Liver (tissue), 9 donors: ENCODE results near the gene CFAP74. TPM values are rescaled to one million over a fixed set of nuclear protein-coding genes. Genes with fewer than 3 reads are reported as not detected.
A peak's percentile ranks its signal among the peaks of the same experiment; 100 is the strongest.

Source experiments
- DNase-seq: peaks from one replicate; pipeline ENCODE4 v3.0.0-alpha.2; 2017; ENCODE audit warnings: low spot score
- H3K27ac ChIP-seq, 2 donors: one replicate each; pipeline ENCODE4 v1.7.0; 2013; ENCODE audit warnings: inconsistent platforms in 2 of 2, low read length in 2 of 2, control low read depth in 1 of 2, low read depth in 1 of 2, mild to moderate bottlenecking in 1 of 2
- H3K27me3 ChIP-seq, 4 donors: one replicate each; pipeline versions ENCODE4 v1.6.1 to v1.7.0; 2013; ENCODE audit warnings: low read length in 3 of 4, inconsistent platforms in 1 of 4, mild to moderate bottlenecking in 1 of 4, moderate library complexity in 1 of 4; ENCODE audit not compliant: control insufficient read depth in 4 of 4, insufficient read depth in 4 of 4
- H3K36me3 ChIP-seq, 4 donors: one replicate each; pipeline versions ENCODE4 v1.6.1 to v1.7.0; 2013; ENCODE audit warnings: low read length in 3 of 4, mild to moderate bottlenecking in 3 of 4, low read depth in 1 of 4, moderate library complexity in 1 of 4; ENCODE audit not compliant: control insufficient read depth in 4 of 4, insufficient read depth in 3 of 4
- H3K4me1 ChIP-seq, 4 donors: one replicate each; pipeline versions ENCODE4 v1.6.1 to v1.7.0; 2013; ENCODE audit warnings: low read length in 3 of 4, mild to moderate bottlenecking in 3 of 4, moderate library complexity in 1 of 4; ENCODE audit not compliant: control insufficient read depth in 4 of 4, insufficient read depth in 4 of 4
- H3K4me3 ChIP-seq, 3 donors: one replicate each; pipeline versions ENCODE4 v1.6.1 to v1.7.0; 2013; ENCODE audit warnings: low read length in 3 of 3, control low read depth in 1 of 3, low read depth in 1 of 3, mild to moderate bottlenecking in 1 of 3
- H3K9ac ChIP-seq, 2 donors: one replicate each; pipeline ENCODE4 v1.7.0; 2013; ENCODE audit warnings: low read length in 2 of 2, mild to moderate bottlenecking in 2 of 2, moderate library complexity in 2 of 2, control low read depth in 1 of 2, low read depth in 1 of 2
- H3K9me3 ChIP-seq, 4 donors: one replicate each; pipeline versions ENCODE4 v1.6.1 to v1.7.0; 2013; ENCODE audit warnings: low read length in 3 of 4; ENCODE audit not compliant: control insufficient read depth in 4 of 4
- EGR1 ChIP-seq, 2 donors: IDR thresholded peaks; 2 replicates each; pipeline ENCODE4 v1.6.1; 2016 to 2018; ENCODE audit warnings: antibody characterized with exemption in 2 of 2, low read depth in 2 of 2
- FOXA1 ChIP-seq: IDR thresholded peaks from 2 replicates; pipeline ENCODE4 v1.6.1; 2016; ENCODE audit warnings: antibody characterized with exemption
- FOXA2 ChIP-seq: IDR thresholded peaks from 2 replicates; pipeline ENCODE4 v1.6.1; 2016; ENCODE audit warnings: antibody characterized with exemption
- GABPA ChIP-seq, 2 donors: IDR thresholded peaks in 1 of 2; conservative IDR thresholded peaks in 1 of 2; 2 replicates each; pipeline ENCODE4 v1.6.1; 2016; ENCODE audit warnings: antibody characterized with exemption in 2 of 2, mild to moderate bottlenecking in 1 of 2, moderate library complexity in 1 of 2
- HNF4A ChIP-seq, 2 donors: conservative IDR thresholded peaks; 2 replicates each; pipeline ENCODE4 v1.6.1; 2016; ENCODE audit warnings: antibody characterized with exemption in 2 of 2, mild to moderate bottlenecking in 2 of 2
- HNF4G ChIP-seq: IDR thresholded peaks from 2 replicates; pipeline ENCODE4 v1.6.1; 2016; ENCODE audit warnings: antibody characterized with exemption
- JUND ChIP-seq, 2 donors: IDR thresholded peaks; 2 replicates each; pipeline ENCODE4 v1.6.1; 2016; ENCODE audit warnings: antibody characterized with exemption in 2 of 2
- NR2F2 ChIP-seq: IDR thresholded peaks from 2 replicates; pipeline ENCODE4 v1.6.1; 2016; ENCODE audit warnings: antibody characterized with exemption
- RAD21 ChIP-seq, 2 donors: IDR thresholded peaks; 2 replicates each; pipeline ENCODE4 v1.6.1; 2016; ENCODE audit warnings: antibody characterized with exemption in 2 of 2, mild to moderate bottlenecking in 2 of 2
- RXRA ChIP-seq, 2 donors: IDR thresholded peaks; 2 replicates each; pipeline ENCODE4 v1.6.1; 2017 to 2018; ENCODE audit warnings: antibody characterized with exemption in 2 of 2, mild to moderate bottlenecking in 1 of 2
- SP1 ChIP-seq: IDR thresholded peaks from 2 replicates; pipeline ENCODE4 v1.6.1; 2018; ENCODE audit warnings: antibody characterized with exemption, mild to moderate bottlenecking
- TAF1 ChIP-seq: conservative IDR thresholded peaks from 2 replicates; pipeline ENCODE4 v1.6.1; 2016; ENCODE audit warnings: antibody characterized with exemption, mild to moderate bottlenecking
- YY1 ChIP-seq: IDR thresholded peaks from 2 replicates; pipeline ENCODE4 v1.6.1; 2016; ENCODE audit warnings: antibody characterized with exemption, mild to moderate bottlenecking
- WGBS: extraction: QIAGEN DNeasy Blood & Tissue Kit; methylation state at CpG from one replicate; pipeline ENCODE4 v1.1.7; 2013; 5-methylcytosine and 5-hydroxymethylcytosine counted together
- polyA plus RNA-seq, 2 donors: library from polyadenylated mRNA; stranded (reverse) in 1 of 2; unstranded in 1 of 2; fragments of 200-250 nt in 1 of 2; fragments of >200 nt in 1 of 2; fragmentation: Nextera tagmentation in 1 of 2; extraction: Ambion mirVana in 1 of 2; gene quantifications; one replicate each; pipeline versions ENCODE4 v1.2.1 to v1.2.3, GENCODE V29; 2013 to 2015
- total RNA-seq, 2 donors: library from RNA; depleted of rRNA; stranded (reverse); fragments of >200 nt; gene quantifications; one replicate each; pipeline ENCODE4 v1.2.3, GENCODE V29; 2014
- TF ChIP-seq, protein P1 (sequence below): IDR thresholded peaks from 2 replicates; pipeline ENCODE4 v1.6.1; 2016; ENCODE audit warnings: antibody characterized with exemption
- TF ChIP-seq, protein P2 (sequence below): IDR thresholded peaks from 2 replicates; pipeline ENCODE4 v1.6.1; 2016; ENCODE audit warnings: antibody characterized with exemption
- TF ChIP-seq, protein P3 (sequence below): fragments of 150-350 bp; IDR thresholded peaks from 2 replicates; pipeline ENCODE4 v1.5.1; 2017; ENCODE audit warnings: improper control_type of control experiment, low read depth, low read length; ENCODE audit not compliant: missing input control
- TF ChIP-seq, protein P4 (sequence below): IDR thresholded peaks from 2 replicates; pipeline ENCODE4 v1.6.1; 2016; ENCODE audit warnings: antibody characterized with exemption
- TF ChIP-seq, protein P5 (sequence below): IDR thresholded peaks from 2 replicates; pipeline ENCODE4 v1.6.1; 2016; ENCODE audit warnings: antibody characterized with exemption, mild to moderate bottlenecking
- donor health status: healthy.
- donor health status: healthy.
- donor health status: healthy.
- donor health status: healthy.
- donor health status: healthy.

CFAP74 gene
- total and polyA plus RNA-seq, 4 donors, result under 0.01 to 0.31 TPM; not detected in 2

DNA sequence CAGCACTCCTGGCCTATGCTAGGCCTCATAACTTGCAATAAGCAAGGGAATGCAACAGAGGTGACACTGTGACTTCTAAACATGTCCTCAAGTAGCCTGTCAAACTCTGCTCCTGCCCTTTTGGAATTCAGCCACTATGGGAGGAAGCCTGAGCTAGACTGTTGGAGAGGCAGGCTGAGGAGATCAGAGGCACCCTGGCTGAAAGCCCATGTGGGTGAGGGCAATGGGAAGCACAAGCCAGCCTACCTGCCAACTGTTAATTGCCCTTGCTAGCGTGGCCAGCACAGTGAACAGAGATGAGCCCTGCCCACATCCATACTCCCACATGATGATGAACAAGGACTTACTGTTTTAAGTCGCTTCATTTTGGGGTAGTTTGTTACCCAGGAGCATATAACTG lies 130.4 kb downstream of the CFAP74 start:
- no peak for DNase-seq
- Histone ChIP-seq H3K4me3 (no peak overlapping the region), H3K9me3 (no peaks in the 10 kb centered on the region), H3K4me1 (peaks cover 3 to 34% (median 19%) of the 10 kb centered on the region in 4 donors), H3K9ac (no peak overlapping the region), H3K36me3 (peaks cover 0 to 8% (median 0%) of the 10 kb centered on the region in 4 donors), H3K27me3 (no peaks in the 10 kb centered on the region), H3K27ac (no peak overlapping the region)
- WGBS, result 60% methylated on average over 2 of the region's 2 CpGs
- TF ChIP-seq, protein P1, sequence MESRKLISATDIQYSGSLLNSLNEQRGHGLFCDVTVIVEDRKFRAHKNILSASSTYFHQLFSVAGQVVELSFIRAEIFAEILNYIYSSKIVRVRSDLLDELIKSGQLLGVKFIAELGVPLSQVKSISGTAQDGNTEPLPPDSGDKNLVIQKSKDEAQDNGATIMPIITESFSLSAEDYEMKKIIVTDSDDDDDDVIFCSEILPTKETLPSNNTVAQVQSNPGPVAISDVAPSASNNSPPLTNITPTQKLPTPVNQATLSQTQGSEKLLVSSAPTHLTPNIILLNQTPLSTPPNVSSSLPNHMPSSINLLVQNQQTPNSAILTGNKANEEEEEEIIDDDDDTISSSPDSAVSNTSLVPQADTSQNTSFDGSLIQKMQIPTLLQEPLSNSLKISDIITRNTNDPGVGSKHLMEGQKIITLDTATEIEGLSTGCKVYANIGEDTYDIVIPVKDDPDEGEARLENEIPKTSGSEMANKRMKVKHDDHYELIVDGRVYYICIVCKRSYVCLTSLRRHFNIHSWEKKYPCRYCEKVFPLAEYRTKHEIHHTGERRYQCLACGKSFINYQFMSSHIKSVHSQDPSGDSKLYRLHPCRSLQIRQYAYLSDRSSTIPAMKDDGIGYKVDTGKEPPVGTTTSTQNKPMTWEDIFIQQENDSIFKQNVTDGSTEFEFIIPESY, result no peak
- TF ChIP-seq FOXA1 (no peak), SP1 (no peak), RXRA (IDR thresholded peaks at IDR 0.05) (peak in 1 of 2 donors; percentile 19), RAD21 (IDR thresholded peaks at IDR 0.05) (no peak)
- TF ChIP-seq, protein P2, sequence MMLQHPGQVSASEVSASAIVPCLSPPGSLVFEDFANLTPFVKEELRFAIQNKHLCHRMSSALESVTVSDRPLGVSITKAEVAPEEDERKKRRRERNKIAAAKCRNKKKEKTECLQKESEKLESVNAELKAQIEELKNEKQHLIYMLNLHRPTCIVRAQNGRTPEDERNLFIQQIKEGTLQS, result no peak

DNA sequence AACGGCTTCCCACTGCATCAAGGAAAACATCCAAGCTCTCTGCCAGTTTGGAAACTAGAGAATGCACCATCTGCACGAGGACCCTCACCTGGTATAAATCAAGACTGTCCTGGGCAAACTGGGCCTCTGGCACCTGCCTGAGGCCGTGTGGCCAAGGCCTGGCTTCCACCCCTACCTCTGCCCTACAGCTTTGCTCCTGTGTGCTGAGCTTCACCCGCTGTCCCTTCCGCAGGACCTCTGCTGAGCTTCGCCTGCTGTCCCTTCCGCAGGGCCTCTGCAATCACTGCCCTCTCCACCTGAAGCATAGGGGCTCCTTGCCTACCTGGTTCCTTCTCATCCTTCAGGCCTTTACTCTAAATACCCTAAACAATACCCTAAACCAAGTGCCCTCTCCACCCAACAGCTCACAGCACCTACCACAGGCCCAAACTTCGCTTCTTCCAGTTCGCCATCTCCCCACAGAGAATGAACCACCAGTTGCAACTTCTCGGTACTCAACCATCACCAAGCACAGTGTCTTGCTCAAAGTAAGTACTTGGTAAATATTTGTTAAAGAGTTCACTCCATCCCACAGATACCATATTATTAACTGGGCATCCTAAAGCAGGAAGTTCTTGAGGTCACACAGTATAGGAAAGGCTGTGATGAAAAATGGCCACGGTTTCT lies 131.1 kb downstream of the CFAP74 start:
- H3K27me3 ChIP-seq, result no peaks in the 10 kb centered on the region
- H3K36me3 ChIP-seq, result peaks cover 0 to 8% (median 0%) of the 10 kb centered on the region in 4 donors
- no peak overlapping the region for H3K9ac ChIP-seq
- no peaks in the 10 kb centered on the region for H3K9me3 ChIP-seq
- 89% methylated on average over 11 of the region's 11 CpGs for WGBS
- H3K4me3 ChIP-seq, result no peak overlapping the region
- DNase-seq, result no peak
- H3K4me1 ChIP-seq, result peaks cover 3 to 31% (median 18%) of the 10 kb centered on the region in 4 donors
- no peak for TF ChIP-seq YY1
- TF ChIP-seq HNF4G, result no peak
- no peak for TF ChIP-seq FOXA2
- TF ChIP-seq, protein P3, sequence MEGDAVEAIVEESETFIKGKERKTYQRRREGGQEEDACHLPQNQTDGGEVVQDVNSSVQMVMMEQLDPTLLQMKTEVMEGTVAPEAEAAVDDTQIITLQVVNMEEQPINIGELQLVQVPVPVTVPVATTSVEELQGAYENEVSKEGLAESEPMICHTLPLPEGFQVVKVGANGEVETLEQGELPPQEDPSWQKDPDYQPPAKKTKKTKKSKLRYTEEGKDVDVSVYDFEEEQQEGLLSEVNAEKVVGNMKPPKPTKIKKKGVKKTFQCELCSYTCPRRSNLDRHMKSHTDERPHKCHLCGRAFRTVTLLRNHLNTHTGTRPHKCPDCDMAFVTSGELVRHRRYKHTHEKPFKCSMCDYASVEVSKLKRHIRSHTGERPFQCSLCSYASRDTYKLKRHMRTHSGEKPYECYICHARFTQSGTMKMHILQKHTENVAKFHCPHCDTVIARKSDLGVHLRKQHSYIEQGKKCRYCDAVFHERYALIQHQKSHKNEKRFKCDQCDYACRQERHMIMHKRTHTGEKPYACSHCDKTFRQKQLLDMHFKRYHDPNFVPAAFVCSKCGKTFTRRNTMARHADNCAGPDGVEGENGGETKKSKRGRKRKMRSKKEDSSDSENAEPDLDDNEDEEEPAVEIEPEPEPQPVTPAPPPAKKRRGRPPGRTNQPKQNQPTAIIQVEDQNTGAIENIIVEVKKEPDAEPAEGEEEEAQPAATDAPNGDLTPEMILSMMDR, result no peak
- TF ChIP-seq TAF1, result no peak
- no peak for TF ChIP-seq RXRA (IDR thresholded peaks at IDR 0.05)
- TF ChIP-seq NR2F2, result no peak
- TF ChIP-seq HNF4A (conservative IDR thresholded peaks at IDR 0.05), result no peak
- TF ChIP-seq GABPA (IDR thresholded peaks at IDR 0.05 in 1 of 2, conservative IDR thresholded peaks at IDR 0.05 in 1 of 2), result no peak
- TF ChIP-seq, protein P4, sequence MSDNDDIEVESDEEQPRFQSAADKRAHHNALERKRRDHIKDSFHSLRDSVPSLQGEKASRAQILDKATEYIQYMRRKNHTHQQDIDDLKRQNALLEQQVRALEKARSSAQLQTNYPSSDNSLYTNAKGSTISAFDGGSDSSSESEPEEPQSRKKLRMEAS, result no peak
- TF ChIP-seq FOXA1, result no peak
- no peak for TF ChIP-seq EGR1 (IDR thresholded peaks at IDR 0.05; ENCODE audit: low read depth in 2 of 2)
- TF ChIP-seq RAD21 (IDR thresholded peaks at IDR 0.05), result no peak
- TF ChIP-seq, protein P5, sequence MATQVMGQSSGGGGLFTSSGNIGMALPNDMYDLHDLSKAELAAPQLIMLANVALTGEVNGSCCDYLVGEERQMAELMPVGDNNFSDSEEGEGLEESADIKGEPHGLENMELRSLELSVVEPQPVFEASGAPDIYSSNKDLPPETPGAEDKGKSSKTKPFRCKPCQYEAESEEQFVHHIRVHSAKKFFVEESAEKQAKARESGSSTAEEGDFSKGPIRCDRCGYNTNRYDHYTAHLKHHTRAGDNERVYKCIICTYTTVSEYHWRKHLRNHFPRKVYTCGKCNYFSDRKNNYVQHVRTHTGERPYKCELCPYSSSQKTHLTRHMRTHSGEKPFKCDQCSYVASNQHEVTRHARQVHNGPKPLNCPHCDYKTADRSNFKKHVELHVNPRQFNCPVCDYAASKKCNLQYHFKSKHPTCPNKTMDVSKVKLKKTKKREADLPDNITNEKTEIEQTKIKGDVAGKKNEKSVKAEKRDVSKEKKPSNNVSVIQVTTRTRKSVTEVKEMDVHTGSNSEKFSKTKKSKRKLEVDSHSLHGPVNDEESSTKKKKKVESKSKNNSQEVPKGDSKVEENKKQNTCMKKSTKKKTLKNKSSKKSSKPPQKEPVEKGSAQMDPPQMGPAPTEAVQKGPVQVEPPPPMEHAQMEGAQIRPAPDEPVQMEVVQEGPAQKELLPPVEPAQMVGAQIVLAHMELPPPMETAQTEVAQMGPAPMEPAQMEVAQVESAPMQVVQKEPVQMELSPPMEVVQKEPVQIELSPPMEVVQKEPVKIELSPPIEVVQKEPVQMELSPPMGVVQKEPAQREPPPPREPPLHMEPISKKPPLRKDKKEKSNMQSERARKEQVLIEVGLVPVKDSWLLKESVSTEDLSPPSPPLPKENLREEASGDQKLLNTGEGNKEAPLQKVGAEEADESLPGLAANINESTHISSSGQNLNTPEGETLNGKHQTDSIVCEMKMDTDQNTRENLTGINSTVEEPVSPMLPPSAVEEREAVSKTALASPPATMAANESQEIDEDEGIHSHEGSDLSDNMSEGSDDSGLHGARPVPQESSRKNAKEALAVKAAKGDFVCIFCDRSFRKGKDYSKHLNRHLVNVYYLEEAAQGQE, result no peak
- TF ChIP-seq JUND (IDR thresholded peaks at IDR 0.05), result no peak
- TF ChIP-seq, protein P2, result no peak
- TF ChIP-seq, protein P1, result no peak
- TF ChIP-seq SP1, result no peak
- no peak overlapping the region for H3K27ac ChIP-seq
